GM12891 (cell line): Measurements from ENCODE around the gene MAGEH1.
"Not testable (repeated sequence)": the region's sequence is repeated elsewhere in the genome, so short reads cannot be mapped to it uniquely, and the experiment has no call there.

Source experiments
- PAX5 ChIP-seq: IDR thresholded peaks from 2 replicates; pipeline ENCODE4 v1.6.1; 2011; ENCODE audit warnings: low read length, moderate library complexity, mild to moderate bottlenecking; ENCODE audit not compliant: insufficient read depth, severe bottlenecking
- POLR2A ChIP-seq: IDR thresholded peaks from 2 replicates; pipeline ENCODE4 v1.6.1; 2011; ENCODE audit warnings: low read depth, low read length, control low read depth
- POLR2AphosphoS5 ChIP-seq: IDR thresholded peaks from 2 replicates; pipeline ENCODE4 v1.6.1; 2011; ENCODE audit warnings: low read depth, low read length, control low read depth
- POU2F2 ChIP-seq: IDR thresholded peaks from 2 replicates; pipeline ENCODE4 v1.6.1; 2011; ENCODE audit warnings: low read depth, mild to moderate bottlenecking, control low read depth, low read length, moderate library complexity
- SPI1 ChIP-seq: IDR thresholded peaks from 2 replicates; pipeline ENCODE4 v1.6.1; 2011; ENCODE audit warnings: low read depth, low read length, control low read depth
- TAF1 ChIP-seq: IDR thresholded peaks from 2 replicates; pipeline ENCODE4 v1.6.1; 2011; ENCODE audit warnings: low read depth, low read length, control low read depth

- TF ChIP-seq POLR2A, POLR2AphosphoS5, TAF1, SPI1, POU2F2, PAX5: not testable (repeated sequence)
Observed at GRCh38 chrX:55465791-55466190, 13.9 kb downstream of the MAGEH1 start.
